HepG2 (cell line): ENCODE results near the gene TYMS. TPM values are rescaled to one million over a fixed set of nuclear protein-coding genes. Genes with fewer than 3 reads are reported as not detected.

Experiments
- ARID4A ChIP-seq: sonication (generic); formaldehyde crosslinking; IDR thresholded peaks from 2 replicates; pipeline ENCODE4 v1.5.0; 2020; ENCODE audit warnings: mild to moderate bottlenecking, missing genetic modification reagents, borderline replicate concordance
- BCL6 ChIP-seq: IDR thresholded peaks from 2 replicates; pipeline ENCODE4 v1.6.1; 2016; ENCODE audit warnings: missing genetic modification reagents, missing compliant biosample characterization
- FOXC1 ChIP-seq: sonication (generic); formaldehyde crosslinking; IDR thresholded peaks from 2 replicates; pipeline ENCODE4 v1.8.0; 2022; ENCODE audit warnings: mild to moderate bottlenecking, missing genetic modification reagents, borderline replicate concordance
- HOXA5 ChIP-seq: sonication (generic); formaldehyde crosslinking; IDR thresholded peaks from 2 replicates; pipeline ENCODE4 v1.4.0; 2020; ENCODE audit warnings: missing genetic modification reagents
- MBD4 ChIP-seq: IDR thresholded peaks from 2 replicates; pipeline ENCODE4 v1.6.1; 2012; ENCODE audit warnings: low read length, inconsistent platforms, borderline replicate concordance
- MYNN ChIP-seq: sonication (generic); formaldehyde crosslinking; IDR thresholded peaks from 2 replicates; pipeline ENCODE4 v1.4.0; 2020; ENCODE audit warnings: mild to moderate bottlenecking, low read depth, missing genetic modification reagents
- NR3C1 ChIP-seq: sonication (generic); formaldehyde crosslinking; IDR thresholded peaks from 2 replicates; pipeline ENCODE4 v1.4.0; 2020; ENCODE audit warnings: missing genetic modification reagents
- POLR2A ChIP-seq, 2 experiments: IDR thresholded peaks; 2 replicates each; pipeline ENCODE4 v1.6.1; 2011; ENCODE audit warnings: low read depth in 2 of 2, low read length in 2 of 2, mild to moderate bottlenecking in 1 of 2, moderate library complexity in 1 of 2; ENCODE audit not compliant: insufficient read depth in 1 of 2
- RBM39 ChIP-seq: fragments of 200-400 bp; formaldehyde crosslinking; IDR thresholded peaks from one replicate; pipeline ENCODE4 v1.6.1; 2018; ENCODE audit warnings: antibody characterized with exemption, mild to moderate bottlenecking, low read depth, low read length; ENCODE audit not compliant: poor library complexity, severe bottlenecking
- ZNF430 ChIP-seq: sonication (generic); formaldehyde crosslinking; IDR thresholded peaks from 2 replicates; pipeline ENCODE4 v1.9.0; 2021; ENCODE audit warnings: mild to moderate bottlenecking, missing genetic modification reagents
- ZNF451 ChIP-seq: sonication (generic); formaldehyde crosslinking; IDR thresholded peaks from 2 replicates; pipeline ENCODE4 v1.5.0; 2020; ENCODE audit warnings: mild to moderate bottlenecking, missing genetic modification reagents
- ZNF710 ChIP-seq: sonication (generic); formaldehyde crosslinking; IDR thresholded peaks from 2 replicates; pipeline ENCODE4 v1.5.0; 2020; ENCODE audit warnings: mild to moderate bottlenecking, missing genetic modification reagents, borderline replicate concordance
- ZNF766 ChIP-seq: sonication (generic); formaldehyde crosslinking; IDR thresholded peaks from 2 replicates; pipeline ENCODE4 v1.5.0; 2020; ENCODE audit warnings: missing genetic modification reagents, borderline replicate concordance
- polyA plus RNA-seq, 8 experiments: library from polyadenylated mRNA; depleted of rRNA in 3 of 8; stranded (reverse) in 7 of 8; unstranded in 1 of 8; fragments of >200 nt; fragmentation: Illumina TruSeq in 4 of 8; extraction: Trizol in 4 of 8; gene quantifications; 2 replicates each; pipeline versions ENCODE4 v1.2.1 to v1.2.3, GENCODE V29; 2011 to 2016; ENCODE audit warnings: low read depth in 4 of 8, missing spikeins in 1 of 8, mixed read lengths in 1 of 8; ENCODE audit not compliant: insufficient read depth in 1 of 8
- total RNA-seq, 5 experiments: library from RNA; depleted of rRNA; stranded (reverse); fragments of >200 nt; fragmentation: Illumina TruSeq; extraction: Trizol; gene quantifications; 2 replicates each; pipeline ENCODE4 v1.2.3, GENCODE V29; 2016; ENCODE audit warnings: low read depth in 1 of 5
- TF ChIP-seq, protein P1 (sequence below): fragments of 450-650 bp; IDR thresholded peaks from 2 replicates; pipeline ENCODE4 v1.6.1; 2017; ENCODE audit warnings: mild to moderate bottlenecking
- TF ChIP-seq, protein P2 (sequence below): sonication (generic); formaldehyde crosslinking; IDR thresholded peaks from 2 replicates; pipeline ENCODE4 v1.4.0; 2020; ENCODE audit warnings: low read depth, mild to moderate bottlenecking, missing genetic modification reagents

Gene TYMS
- total and polyA plus RNA-seq, 2 of the 13 experiments (the other 11 are each of a cell fraction or from before 2014, with no cell fraction given), result 80.1 to 106 TPM

DNA sequence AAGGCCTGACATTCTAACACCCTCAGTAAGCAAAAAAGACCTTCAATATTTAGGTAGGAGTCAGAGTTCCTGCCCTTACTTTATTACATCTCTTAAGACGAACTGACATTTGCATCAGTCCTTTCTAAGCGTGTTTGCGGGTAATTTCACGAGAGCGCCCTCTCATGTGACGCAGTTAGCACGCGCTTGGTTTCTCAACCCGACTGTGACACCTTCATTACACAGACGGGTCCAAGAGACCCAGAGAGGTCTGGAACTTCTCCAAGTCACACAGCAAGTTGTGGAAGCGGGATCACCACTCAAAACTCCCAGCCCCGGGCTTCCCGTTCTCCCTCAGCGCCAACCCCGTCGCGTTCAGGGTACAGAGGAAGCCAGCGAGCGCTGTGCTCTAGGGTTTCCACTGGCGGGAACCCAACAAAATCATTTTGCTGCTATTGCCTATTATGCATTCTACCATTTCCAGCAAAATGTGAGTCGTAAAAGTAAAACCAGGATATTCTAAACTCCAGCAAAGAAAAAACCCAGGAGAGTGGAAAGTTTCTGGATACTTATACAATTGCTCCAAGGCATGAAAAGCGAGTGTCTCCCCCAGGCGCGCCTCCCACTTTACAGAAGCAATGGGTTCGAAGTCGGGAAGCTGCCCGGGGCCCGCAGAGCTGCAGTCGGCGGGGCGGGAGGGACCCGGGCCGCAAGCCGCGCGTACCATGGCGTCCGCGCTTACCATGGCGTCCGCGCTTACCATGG is 54.4 kb downstream of the TYMS start (continued):
- TF ChIP-seq ZNF766 (CRISPR knock-in tag) (0 out of 2 replicates have a peak, but pooled peaks have one; percentile 17), HOXA5 (CRISPR knock-in tag) (no peak), FOXC1 (CRISPR knock-in tag) (0 out of 2 replicates have a peak, but pooled peaks have one; percentile 47), NR3C1 (CRISPR knock-in tag) (no peak), BCL6 (CRISPR knock-in tag) (0 out of 2 replicates have a peak, but pooled peaks have one; percentile 12), ARID4A (CRISPR knock-in tag) (peak; percentile 68), ZNF430 (CRISPR knock-in tag) (0 out of 2 replicates have a peak, but pooled peaks have one; percentile 22), ZNF451 (CRISPR knock-in tag) (no peak), RBM39 (peak; percentile 12), POLR2A (IDR thresholded peaks at IDR 0.05; ENCODE audit: insufficient read depth in 1 of 2, low read depth in 2 of 2, low read length in 2 of 2) (peak in 1 of 2 experiments; percentile 72; a peak in 2 of 4 replicates), ZNF710 (CRISPR knock-in tag) (no peak), MBD4 (no peak), MYNN (CRISPR knock-in tag) (0 out of 2 replicates have a peak, but pooled peaks have one; percentile 69)
- TF ChIP-seq, protein P1, sequence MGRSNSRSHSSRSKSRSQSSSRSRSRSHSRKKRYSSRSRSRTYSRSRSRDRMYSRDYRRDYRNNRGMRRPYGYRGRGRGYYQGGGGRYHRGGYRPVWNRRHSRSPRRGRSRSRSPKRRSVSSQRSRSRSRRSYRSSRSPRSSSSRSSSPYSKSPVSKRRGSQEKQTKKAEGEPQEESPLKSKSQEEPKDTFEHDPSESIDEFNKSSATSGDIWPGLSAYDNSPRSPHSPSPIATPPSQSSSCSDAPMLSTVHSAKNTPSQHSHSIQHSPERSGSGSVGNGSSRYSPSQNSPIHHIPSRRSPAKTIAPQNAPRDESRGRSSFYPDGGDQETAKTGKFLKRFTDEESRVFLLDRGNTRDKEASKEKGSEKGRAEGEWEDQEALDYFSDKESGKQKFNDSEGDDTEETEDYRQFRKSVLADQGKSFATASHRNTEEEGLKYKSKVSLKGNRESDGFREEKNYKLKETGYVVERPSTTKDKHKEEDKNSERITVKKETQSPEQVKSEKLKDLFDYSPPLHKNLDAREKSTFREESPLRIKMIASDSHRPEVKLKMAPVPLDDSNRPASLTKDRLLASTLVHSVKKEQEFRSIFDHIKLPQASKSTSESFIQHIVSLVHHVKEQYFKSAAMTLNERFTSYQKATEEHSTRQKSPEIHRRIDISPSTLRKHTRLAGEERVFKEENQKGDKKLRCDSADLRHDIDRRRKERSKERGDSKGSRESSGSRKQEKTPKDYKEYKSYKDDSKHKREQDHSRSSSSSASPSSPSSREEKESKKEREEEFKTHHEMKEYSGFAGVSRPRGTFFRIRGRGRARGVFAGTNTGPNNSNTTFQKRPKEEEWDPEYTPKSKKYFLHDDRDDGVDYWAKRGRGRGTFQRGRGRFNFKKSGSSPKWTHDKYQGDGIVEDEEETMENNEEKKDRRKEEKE, result no peak
- TF ChIP-seq, protein P2, sequence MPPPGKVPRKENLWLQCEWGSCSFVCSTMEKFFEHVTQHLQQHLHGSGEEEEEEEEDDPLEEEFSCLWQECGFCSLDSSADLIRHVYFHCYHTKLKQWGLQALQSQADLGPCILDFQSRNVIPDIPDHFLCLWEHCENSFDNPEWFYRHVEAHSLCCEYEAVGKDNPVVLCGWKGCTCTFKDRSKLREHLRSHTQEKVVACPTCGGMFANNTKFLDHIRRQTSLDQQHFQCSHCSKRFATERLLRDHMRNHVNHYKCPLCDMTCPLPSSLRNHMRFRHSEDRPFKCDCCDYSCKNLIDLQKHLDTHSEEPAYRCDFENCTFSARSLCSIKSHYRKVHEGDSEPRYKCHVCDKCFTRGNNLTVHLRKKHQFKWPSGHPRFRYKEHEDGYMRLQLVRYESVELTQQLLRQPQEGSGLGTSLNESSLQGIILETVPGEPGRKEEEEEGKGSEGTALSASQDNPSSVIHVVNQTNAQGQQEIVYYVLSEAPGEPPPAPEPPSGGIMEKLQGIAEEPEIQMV (CRISPR knock-in tag), result peak; percentile 46; the same call in 1 of the 2 replicates
